ENCODE results near the gene NAMPT.
"Not testable (repeated sequence)": the region's sequence is repeated elsewhere in the genome, so short reads cannot be mapped to it uniquely, and the experiment has no call there.

Gene NAMPT

GRCh38 chr7:106304568-106304967 is 19.8 kb upstream of the NAMPT start:
- DNase-seq (ENCODE audit: low spot score): no peak

GRCh38 chr7:106298631-106299030 is 13.8 kb upstream of the NAMPT start:
- not testable (repeated sequence) for DNase-seq (ENCODE audit: low spot score)

DNA sequence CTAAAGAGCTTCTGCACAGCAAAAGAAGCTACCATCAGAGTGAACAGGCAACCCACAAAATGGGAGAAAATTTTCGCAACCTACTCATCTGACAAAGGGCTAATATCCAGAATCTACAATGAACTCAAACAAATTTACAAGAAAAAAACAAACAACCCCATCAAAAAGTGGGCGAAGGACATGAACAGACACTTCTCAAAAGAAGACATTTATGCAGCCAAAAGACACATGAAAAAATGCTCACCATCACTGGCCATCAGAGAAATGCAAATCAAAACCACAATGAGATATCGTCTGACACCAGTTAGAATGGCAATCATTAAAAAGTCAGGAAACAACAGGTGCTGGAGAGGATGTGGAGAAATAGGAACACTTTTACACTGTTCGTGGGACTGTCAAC is 13.4 kb upstream of the NAMPT start:
- DNase-seq (ENCODE audit: low spot score): not testable (repeated sequence)

GRCh38 chr7:106294334-106294733 is 9.6 kb upstream of the NAMPT start:
- DNase-seq (ENCODE audit: low spot score): no peak

DNA sequence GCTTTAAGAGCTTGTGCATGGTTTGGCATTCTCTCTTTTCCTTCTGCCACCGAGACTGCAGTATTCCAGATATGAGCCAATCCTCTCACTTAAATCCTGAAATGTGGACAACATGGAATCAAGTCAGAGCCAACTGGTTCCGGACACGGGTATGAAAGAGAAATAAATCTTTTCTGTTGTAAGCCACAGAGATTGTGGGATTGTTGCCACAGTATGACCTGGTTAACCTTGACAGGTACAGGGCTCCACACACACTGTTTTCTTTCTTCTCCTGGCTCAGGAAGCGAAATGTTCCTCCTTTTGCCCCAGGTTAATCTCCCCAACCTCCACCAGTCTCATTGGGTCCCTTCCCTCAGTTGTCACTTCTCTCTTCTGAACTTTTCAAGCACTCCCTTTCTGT is 6.5 kb upstream of the NAMPT start:
- DNase-seq (ENCODE audit: low spot score): no peak

DNA sequence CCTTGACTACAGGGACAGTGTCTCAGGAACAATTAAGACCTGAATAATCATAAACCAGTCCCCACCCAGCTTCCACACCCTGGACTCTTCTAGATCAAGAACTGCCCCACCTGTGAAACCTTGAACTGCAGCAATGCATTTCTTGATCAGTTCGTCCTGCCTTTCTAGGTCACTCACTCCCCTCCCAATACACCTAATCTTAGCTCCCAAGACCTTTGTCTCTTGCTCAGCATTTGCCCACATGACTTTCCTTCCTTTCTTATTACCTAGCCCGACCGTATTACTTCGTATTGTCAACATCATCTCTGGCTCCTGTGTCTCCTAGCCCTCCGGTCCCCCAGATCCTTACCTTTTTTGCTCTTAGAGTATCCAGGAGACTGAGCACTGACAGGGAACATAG is 5.5 kb upstream of the NAMPT start:
- peak; percentile 33 for DNase-seq (ENCODE audit: low spot score)

GRCh38 chr7:106289848-106290247 is 5.1 kb upstream of the NAMPT start:
- peak; percentile 57 for DNase-seq (ENCODE audit: low spot score)

GRCh38 chr7:106288263-106288662 is 3.5 kb upstream of the NAMPT start:
- DNase-seq (ENCODE audit: low spot score): no peak

DNA sequence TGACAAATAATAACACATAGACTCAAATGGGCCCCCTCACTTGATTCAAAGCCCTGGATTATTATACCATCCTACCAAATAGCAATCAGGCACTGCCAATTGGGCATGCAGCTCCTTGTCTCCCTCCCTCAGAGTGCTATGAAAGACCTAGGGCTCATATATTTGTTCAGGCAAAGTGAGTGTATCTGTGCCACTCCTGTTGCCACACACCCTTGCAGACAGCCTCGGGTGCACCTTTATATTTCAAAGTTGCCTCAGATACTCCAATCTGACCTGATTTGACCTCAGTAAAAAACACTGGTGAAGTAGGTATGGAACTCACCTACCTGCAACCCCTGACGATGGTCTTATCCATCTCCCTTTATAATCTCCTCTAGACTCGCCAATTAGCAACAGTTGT is 3.0 kb upstream of the NAMPT start:
- DNase-seq (ENCODE audit: low spot score): no peak

- DNase-seq (ENCODE audit: low spot score): no peak
These were observed 1.2 kb upstream of the NAMPT start for GRCh38 chr7:106285855-106286492.

GRCh38 chr7:106285051-106285854 is 470 bp upstream of the NAMPT start:
- peak; percentile 100 for DNase-seq (ENCODE audit: low spot score)

- DNase-seq (ENCODE audit: low spot score): peak; percentile 50
These were observed 711 bp downstream of the NAMPT start for GRCh38 chr7:106283831-106284713.

GRCh38 chr7:106283501-106283830 is 1.3 kb downstream of the NAMPT start:
- DNase-seq (ENCODE audit: low spot score): no peak

- no peak for DNase-seq (ENCODE audit: low spot score)
These were observed 1.9 kb downstream of the NAMPT start for GRCh38 chr7:106282852-106283251.

DNA sequence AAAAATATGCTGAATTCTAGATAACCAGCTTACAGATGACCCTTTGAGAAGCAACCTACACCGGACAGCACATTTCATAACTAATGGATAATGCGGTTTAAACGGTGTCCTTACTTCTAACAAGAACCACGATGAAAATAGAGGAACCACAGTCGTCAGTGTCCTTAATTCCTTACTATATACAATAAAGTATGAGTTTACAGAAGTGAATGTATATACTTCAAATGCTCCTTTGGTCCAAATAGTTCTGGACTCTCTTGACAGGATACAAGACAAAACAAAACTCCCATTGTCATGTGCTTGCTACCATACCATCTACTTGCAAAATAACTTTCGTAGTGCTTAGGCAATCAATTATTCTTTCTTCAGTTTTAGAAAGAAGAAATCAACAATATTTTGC is 2.4 kb downstream of the NAMPT start:
- no peak for DNase-seq (ENCODE audit: low spot score)

DNA sequence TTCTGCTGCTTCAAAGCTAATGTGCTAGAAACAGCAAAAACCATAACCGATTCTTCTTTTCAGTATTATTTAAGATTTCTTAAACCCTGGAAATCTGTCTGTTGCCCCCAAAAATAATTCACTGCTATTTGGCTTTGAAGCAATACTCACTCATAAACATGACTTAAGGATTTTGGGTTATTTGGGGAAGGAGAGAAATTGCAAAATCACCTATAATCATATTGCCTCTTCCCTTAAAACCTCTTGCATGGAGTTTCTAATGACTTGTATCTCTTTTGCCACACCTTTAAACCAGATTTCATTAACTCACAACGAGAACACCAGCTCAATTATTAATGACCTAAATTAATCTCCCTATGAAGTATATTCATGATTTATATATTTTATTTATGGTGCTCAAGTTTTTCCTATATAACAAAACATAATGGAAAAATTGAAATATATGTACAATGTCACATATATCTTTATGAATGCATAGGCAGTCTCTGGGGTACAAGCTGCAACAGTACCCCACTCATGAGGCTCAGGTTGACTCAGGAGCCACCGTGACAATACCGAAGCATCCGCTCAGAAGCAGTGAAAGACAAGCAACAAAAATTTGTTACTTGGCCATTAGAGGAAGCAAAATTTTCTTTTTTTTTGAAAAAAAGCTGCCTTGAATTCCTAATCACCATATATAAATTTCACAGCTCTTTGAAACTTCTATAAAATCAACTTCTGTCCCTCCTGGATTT is 3.0 kb downstream of the NAMPT start:
- no peak for DNase-seq (ENCODE audit: low spot score)

DNA sequence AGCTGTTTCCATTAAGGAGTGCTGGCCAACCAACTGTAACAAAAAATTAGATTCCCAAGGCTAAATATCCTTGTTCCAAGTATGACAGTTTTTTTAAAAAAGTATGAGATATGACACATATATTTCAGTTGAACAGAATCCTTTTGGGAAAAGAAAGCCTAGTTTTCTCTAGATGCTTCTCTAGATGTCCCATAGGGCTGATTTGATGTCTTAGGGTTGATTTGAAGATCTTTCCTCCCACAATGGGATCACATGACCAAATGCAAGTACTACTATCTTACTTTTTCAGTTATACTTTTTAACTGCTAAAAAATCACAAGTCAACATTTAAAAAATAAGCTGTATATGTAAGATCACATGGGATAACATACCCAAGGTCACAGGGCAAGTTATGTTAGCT is 3.7 kb downstream of the NAMPT start:
- DNase-seq (ENCODE audit: low spot score): no peak

GRCh38 chr7:106279425-106280197 is 5.2 kb downstream of the NAMPT start:
- no peak for DNase-seq (ENCODE audit: low spot score)

DNA sequence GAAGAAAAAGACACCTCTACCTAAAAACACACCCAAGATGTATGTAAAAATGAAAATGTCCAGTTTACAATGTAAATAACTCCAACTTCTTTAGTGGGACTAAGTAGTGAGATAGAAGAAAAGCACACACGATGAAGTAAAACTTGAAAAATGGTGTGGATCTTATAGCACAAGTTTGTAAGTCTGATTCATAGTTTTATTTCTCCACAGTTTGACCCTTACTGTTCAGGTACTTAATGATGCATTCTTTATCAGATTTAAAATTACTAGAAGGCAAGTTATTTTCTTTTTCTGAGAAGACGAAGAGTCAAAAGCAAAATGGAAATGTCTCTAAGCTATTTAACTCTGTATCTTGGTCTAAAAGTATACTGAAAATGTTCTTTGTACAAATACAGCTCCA is 6.1 kb downstream of the NAMPT start:
- DNase-seq (ENCODE audit: low spot score): no peak

GRCh38 chr7:106277976-106278375 is 6.8 kb downstream of the NAMPT start:
- DNase-seq (ENCODE audit: low spot score): no peak

DNA sequence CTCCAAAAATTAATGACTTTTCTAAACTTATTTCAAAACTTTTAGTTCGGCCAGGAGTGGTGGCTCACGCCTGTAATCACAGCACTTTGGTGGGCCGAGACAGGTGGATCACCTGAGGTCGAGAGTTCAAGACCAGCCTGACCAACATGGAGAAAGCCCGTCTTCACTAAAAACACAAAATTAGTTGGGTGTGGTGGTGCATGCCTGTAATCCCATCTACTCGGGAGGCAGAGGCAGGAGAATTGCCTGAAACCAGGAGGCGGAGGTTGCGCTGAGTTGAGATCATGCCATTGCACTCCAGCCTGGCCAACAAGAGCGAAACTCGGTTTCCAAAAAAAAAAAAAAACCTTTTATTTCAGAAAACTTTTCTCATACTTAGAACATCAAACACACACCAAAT is 8.3 kb downstream of the NAMPT start:
- no peak for DNase-seq (ENCODE audit: low spot score)

Measured in kidney tubule cell (primary cell).